PFSK-1 (cell line): ENCODE measurements around the gene PIK3R1.

ENCODE experiments used
- FOXP2 ChIP-seq: optimal IDR thresholded peaks from 2 replicates; pipeline ENCODE3; 2011; ENCODE audit warnings: borderline replicate concordance, control low read depth, inconsistent platforms; ENCODE audit not compliant: insufficient read depth; ENCODE audit errors: extremely low read length, extremely low read depth
- POLR2AphosphoS5 ChIP-seq: IDR thresholded peaks from 2 replicates; pipeline ENCODE4 v1.6.1; 2012; ENCODE audit warnings: low read depth, mild to moderate bottlenecking, control low read depth, low read length, moderate library complexity
- SIN3A ChIP-seq: IDR thresholded peaks from 2 replicates; pipeline ENCODE4 v1.6.1; 2012; ENCODE audit warnings: mild to moderate bottlenecking, low read length, moderate library complexity, borderline replicate concordance; ENCODE audit not compliant: insufficient read depth
- TAF1 ChIP-seq: IDR thresholded peaks from 2 replicates; pipeline ENCODE4 v1.6.1; 2012; ENCODE audit warnings: low read length, control low read depth, borderline replicate concordance; ENCODE audit not compliant: insufficient read depth
- TF ChIP-seq, protein P1 (sequence below), 2 experiments: IDR thresholded peaks; 2 replicates each; pipeline versions ENCODE4 v1.6.1 to v1.8.0; 2011 to 2012; ENCODE audit warnings: low read depth in 2 of 2, low read length in 2 of 2, control low read depth in 1 of 2, inconsistent platforms in 1 of 2, mild to moderate bottlenecking in 1 of 2, moderate library complexity in 1 of 2; ENCODE audit not compliant: insufficient read depth in 1 of 2

The PIK3R1 gene

GRCh38 chr5:68172314-68172713 lies 43.2 kb upstream of the PIK3R1 start:
- TF ChIP-seq FOXP2: no peak
- no peak for TF ChIP-seq SIN3A
- TF ChIP-seq TAF1: no peak
- TF ChIP-seq, protein P1, sequence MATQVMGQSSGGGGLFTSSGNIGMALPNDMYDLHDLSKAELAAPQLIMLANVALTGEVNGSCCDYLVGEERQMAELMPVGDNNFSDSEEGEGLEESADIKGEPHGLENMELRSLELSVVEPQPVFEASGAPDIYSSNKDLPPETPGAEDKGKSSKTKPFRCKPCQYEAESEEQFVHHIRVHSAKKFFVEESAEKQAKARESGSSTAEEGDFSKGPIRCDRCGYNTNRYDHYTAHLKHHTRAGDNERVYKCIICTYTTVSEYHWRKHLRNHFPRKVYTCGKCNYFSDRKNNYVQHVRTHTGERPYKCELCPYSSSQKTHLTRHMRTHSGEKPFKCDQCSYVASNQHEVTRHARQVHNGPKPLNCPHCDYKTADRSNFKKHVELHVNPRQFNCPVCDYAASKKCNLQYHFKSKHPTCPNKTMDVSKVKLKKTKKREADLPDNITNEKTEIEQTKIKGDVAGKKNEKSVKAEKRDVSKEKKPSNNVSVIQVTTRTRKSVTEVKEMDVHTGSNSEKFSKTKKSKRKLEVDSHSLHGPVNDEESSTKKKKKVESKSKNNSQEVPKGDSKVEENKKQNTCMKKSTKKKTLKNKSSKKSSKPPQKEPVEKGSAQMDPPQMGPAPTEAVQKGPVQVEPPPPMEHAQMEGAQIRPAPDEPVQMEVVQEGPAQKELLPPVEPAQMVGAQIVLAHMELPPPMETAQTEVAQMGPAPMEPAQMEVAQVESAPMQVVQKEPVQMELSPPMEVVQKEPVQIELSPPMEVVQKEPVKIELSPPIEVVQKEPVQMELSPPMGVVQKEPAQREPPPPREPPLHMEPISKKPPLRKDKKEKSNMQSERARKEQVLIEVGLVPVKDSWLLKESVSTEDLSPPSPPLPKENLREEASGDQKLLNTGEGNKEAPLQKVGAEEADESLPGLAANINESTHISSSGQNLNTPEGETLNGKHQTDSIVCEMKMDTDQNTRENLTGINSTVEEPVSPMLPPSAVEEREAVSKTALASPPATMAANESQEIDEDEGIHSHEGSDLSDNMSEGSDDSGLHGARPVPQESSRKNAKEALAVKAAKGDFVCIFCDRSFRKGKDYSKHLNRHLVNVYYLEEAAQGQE (IDR thresholded peaks at IDR 0.05; ENCODE audit: insufficient read depth in 1 of 2, low read depth in 2 of 2, low read length in 2 of 2): no peak
- TF ChIP-seq POLR2AphosphoS5: no peak

DNA sequence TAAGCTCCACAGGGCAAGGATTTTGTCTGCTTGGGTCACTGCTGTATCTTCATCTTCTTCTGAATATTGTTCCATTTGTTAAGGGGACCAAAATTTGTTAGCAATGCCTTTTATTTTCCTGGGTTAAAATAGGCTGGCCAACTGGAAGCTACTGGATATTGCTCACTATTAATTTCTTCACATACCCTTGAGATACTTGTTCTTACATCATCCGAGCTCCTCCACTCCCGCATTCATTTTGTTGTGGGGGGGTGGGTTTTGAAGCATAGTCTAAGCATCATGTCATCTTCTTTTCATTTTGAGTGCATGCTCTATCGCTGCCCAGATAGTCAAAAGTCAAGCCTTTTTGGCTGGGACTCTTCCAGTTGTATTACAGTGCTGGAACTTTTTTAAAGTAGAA lies 42.5 kb upstream of the PIK3R1 start:
- no peak for TF ChIP-seq SIN3A
- TF ChIP-seq, protein P1 (IDR thresholded peaks at IDR 0.05; ENCODE audit: insufficient read depth in 1 of 2, low read depth in 2 of 2, low read length in 2 of 2): no peak
- TF ChIP-seq POLR2AphosphoS5: no peak
- no peak for TF ChIP-seq TAF1

- TF ChIP-seq TAF1 (no peak), FOXP2 (no peak), POLR2AphosphoS5 (no peak)
Measured at GRCh38 chr5:68176253-68176652, 39.3 kb upstream of the PIK3R1 start.

DNA sequence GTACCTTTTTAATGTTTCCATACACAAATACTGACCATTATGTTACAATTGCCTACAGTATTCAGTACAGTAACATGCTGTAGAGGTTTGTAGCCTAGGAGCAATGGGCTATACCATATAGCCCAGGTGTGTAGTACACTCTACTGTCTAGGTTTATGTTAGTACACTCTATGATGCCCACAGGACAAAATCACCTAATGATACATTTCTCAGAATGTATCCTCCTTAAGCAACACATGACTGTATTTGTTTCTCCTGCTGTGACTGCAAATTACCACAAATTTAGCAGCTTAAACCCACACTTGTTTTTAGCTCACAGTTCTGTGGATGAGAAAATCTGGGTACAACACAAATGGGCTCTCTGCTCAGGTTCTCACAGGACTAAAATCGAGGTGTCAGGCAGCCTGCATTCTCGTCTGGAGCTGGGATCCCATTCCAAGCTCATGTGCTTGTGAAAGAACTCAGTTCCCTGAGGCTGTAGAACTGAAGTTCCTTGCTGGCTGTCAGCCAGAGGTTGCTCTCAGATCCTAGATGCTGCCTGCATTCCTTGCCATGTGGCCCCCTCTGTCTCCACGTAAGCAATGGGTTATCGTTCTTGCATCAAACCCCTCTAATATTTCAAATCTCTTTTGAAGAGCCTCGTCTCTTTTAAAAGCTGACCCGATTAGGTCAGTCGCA lies 38.6 kb upstream of the PIK3R1 start:
- TF ChIP-seq TAF1 (no peak), POLR2AphosphoS5 (no peak)

DNA sequence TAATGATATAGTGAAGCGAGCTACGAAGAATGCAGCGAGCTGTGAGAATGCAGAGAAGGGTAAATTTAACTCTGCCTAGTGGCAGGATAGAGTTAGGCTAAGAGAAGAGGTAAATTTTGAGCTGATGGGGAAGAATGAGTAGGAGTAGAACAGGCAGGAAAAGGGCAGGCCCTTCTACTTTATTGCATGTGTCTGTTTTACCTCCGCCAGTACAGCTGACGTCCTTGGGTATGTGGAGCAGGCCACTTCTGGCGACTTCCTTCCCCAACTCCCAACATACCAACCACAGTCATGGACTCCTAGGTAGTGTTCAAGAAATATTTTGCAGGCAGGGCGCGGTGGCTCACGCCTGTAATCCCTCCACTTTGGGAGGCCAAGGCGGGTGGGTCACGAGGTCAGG lies 37.9 kb upstream of the PIK3R1 start:
- no peak for TF ChIP-seq TAF1
- TF ChIP-seq POLR2AphosphoS5: no peak
- no peak for TF ChIP-seq SIN3A
- TF ChIP-seq FOXP2: no peak
- TF ChIP-seq, protein P1 (IDR thresholded peaks at IDR 0.05; ENCODE audit: insufficient read depth in 1 of 2, low read depth in 2 of 2, low read length in 2 of 2): no peak

GRCh38 chr5:68178579-68178978 lies 37.0 kb upstream of the PIK3R1 start:
- TF ChIP-seq FOXP2: no peak
